NCI-H1105 treated with DMSO at 0.1 percent for 48 hours (cell line): ENCODE results near the gene LRRC38.

ENCODE experiments used
- DNase-seq: peaks from one replicate; lab custom pipeline; 2025; lab: John Stamatoyannopoulos, UW

Gene LRRC38

GRCh38 chr1:13517193-13517812 is 3.5 kb upstream of the LRRC38 start:
- DNase-seq, result no peak

- DNase-seq, result no peak
Observed at GRCh38 chr1:13516606-13517005, 2.8 kb upstream of the LRRC38 start.

GRCh38 chr1:13514821-13515220 is 1.0 kb upstream of the LRRC38 start:
- DNase-seq, result no peak

- peak; percentile 26 for DNase-seq
Observed at GRCh38 chr1:13513063-13513894, 524 bp downstream of the LRRC38 start.

- no peak for DNase-seq
Observed at GRCh38 chr1:13512472-13512871, 1.3 kb downstream of the LRRC38 start.

- no peak for DNase-seq
Observed at GRCh38 chr1:13510499-13510898, 3.3 kb downstream of the LRRC38 start.

- no peak for DNase-seq
Observed at GRCh38 chr1:13507075-13507474, 6.7 kb downstream of the LRRC38 start.

GRCh38 chr1:13505020-13505419 is 8.8 kb downstream of the LRRC38 start:
- no peak for DNase-seq

GRCh38 chr1:13500806-13501205 is 13.0 kb downstream of the LRRC38 start:
- no peak for DNase-seq

- DNase-seq, result no peak
Observed at GRCh38 chr1:13499422-13499821, 14.4 kb downstream of the LRRC38 start.

GRCh38 chr1:13498553-13498952 is 15.2 kb downstream of the LRRC38 start:
- DNase-seq, result no peak

GRCh38 chr1:13495186-13495585 is 18.6 kb downstream of the LRRC38 start:
- no peak for DNase-seq

- DNase-seq, result no peak
Observed at GRCh38 chr1:13494712-13495111, 19.1 kb downstream of the LRRC38 start.

GRCh38 chr1:13494025-13494424 is 19.8 kb downstream of the LRRC38 start:
- DNase-seq, result no peak

- DNase-seq, result no peak
Observed at GRCh38 chr1:13492711-13493110, 21.1 kb downstream of the LRRC38 start.

- DNase-seq, result no peak
Observed at GRCh38 chr1:13487957-13488356, 25.8 kb downstream of the LRRC38 start.

GRCh38 chr1:13487143-13487868 is 26.5 kb downstream of the LRRC38 start:
- DNase-seq, result no peak

GRCh38 chr1:13483946-13484345 is 29.9 kb downstream of the LRRC38 start:
- no peak for DNase-seq

- no peak for DNase-seq
Observed at GRCh38 chr1:13482600-13482999, 31.2 kb downstream of the LRRC38 start.

- DNase-seq, result no peak
Observed at GRCh38 chr1:13479171-13479856, 34.5 kb downstream of the LRRC38 start.

GRCh38 chr1:13478692-13479091 is 35.1 kb downstream of the LRRC38 start:
- DNase-seq, result no peak

GRCh38 chr1:13469343-13469742 is 44.5 kb downstream of the LRRC38 start:
- DNase-seq, result peak; percentile 11
